HEK293 (cell line): Measurements from ENCODE around the gene CASKIN2.

Source experiments
- ELK4 ChIP-seq: IDR thresholded peaks from 2 replicates; pipeline ENCODE4 v1.6.1; 2011; ENCODE audit warnings: mild to moderate bottlenecking, low read depth, low read length, borderline replicate concordance
- HOXA7 ChIP-seq: sonication (generic); formaldehyde crosslinking; IDR thresholded peaks from 2 replicates; pipeline ENCODE4 v1.8.1; 2022; ENCODE audit warnings: missing genetic modification reagents, borderline replicate concordance
- KLF7 ChIP-seq: fragments of 450-650 bp; formaldehyde crosslinking; IDR thresholded peaks from 2 replicates; pipeline ENCODE4 v1.5.1; 2016; ENCODE audit warnings: missing biosample characterization, missing genetic modification characterization, borderline replicate concordance
- OVOL3 ChIP-seq: fragments of 450-650 bp; formaldehyde crosslinking; IDR thresholded peaks from 2 replicates; pipeline ENCODE4 v1.5.1; 2016; ENCODE audit warnings: missing biosample characterization, missing genetic modification characterization
- PRDM2 ChIP-seq: fragments of 450-650 bp; formaldehyde crosslinking; IDR thresholded peaks from 2 replicates; pipeline ENCODE4 v1.5.1; 2016; ENCODE audit warnings: missing biosample characterization, missing genetic modification characterization, borderline replicate concordance
- ZBTB1 ChIP-seq: fragments of 450-650 bp; formaldehyde crosslinking; IDR thresholded peaks from 2 replicates; pipeline ENCODE4 v1.5.1; 2016; ENCODE audit warnings: missing biosample characterization, missing genetic modification characterization
- ZIC2 ChIP-seq: fragments of 450-650 bp; formaldehyde crosslinking; IDR thresholded peaks from 2 replicates; pipeline ENCODE4 v1.5.1; 2016; ENCODE audit warnings: missing biosample characterization, missing genetic modification characterization
- ZNF18 ChIP-seq: fragments of 450-650 bp; formaldehyde crosslinking; IDR thresholded peaks from 2 replicates; pipeline ENCODE4 v1.5.1; 2016; ENCODE audit warnings: missing biosample characterization, missing genetic modification characterization
- ZNF24 ChIP-seq: fragments of 450-650 bp; formaldehyde crosslinking; IDR thresholded peaks from 2 replicates; pipeline ENCODE4 v1.5.1; 2016; ENCODE audit warnings: missing biosample characterization, missing genetic modification characterization
- ZNF335 ChIP-seq: fragments of 450-650 bp; formaldehyde crosslinking; conservative IDR thresholded peaks from 2 replicates; pipeline ENCODE4 v1.5.1; 2016; ENCODE audit warnings: missing biosample characterization, missing genetic modification characterization
- ZNF521 ChIP-seq: fragments of 450-650 bp; formaldehyde crosslinking; IDR thresholded peaks from 2 replicates; pipeline ENCODE4 v1.5.1; 2017; ENCODE audit warnings: missing biosample characterization, mild to moderate bottlenecking, missing genetic modification characterization
- ZNF529 ChIP-seq: fragments of 450-650 bp; formaldehyde crosslinking; IDR thresholded peaks from 2 replicates; pipeline ENCODE4 v1.5.1; 2017; ENCODE audit warnings: missing genetic modification characterization, missing biosample characterization; ENCODE audit not compliant: insufficient replicate concordance
- ZNF555 ChIP-seq: fragments of 450-650 bp; formaldehyde crosslinking; conservative IDR thresholded peaks from 2 replicates; pipeline ENCODE4 v1.5.1; 2017; ENCODE audit warnings: missing biosample characterization, mild to moderate bottlenecking, missing genetic modification characterization, inconsistent platforms
- ZNF596 ChIP-seq: fragments of 450-650 bp; IDR thresholded peaks from 2 replicates; pipeline ENCODE4 v1.5.0; 2018; ENCODE audit warnings: missing biosample characterization, mild to moderate bottlenecking, missing genetic modification characterization, moderate library complexity
- ZNF623 ChIP-seq: fragments of 450-650 bp; formaldehyde crosslinking; IDR thresholded peaks from 2 replicates; pipeline ENCODE4 v1.5.1; 2016; ENCODE audit warnings: missing biosample characterization, missing genetic modification characterization
- ZNF658 ChIP-seq: fragments of 450-650 bp; formaldehyde crosslinking; IDR thresholded peaks from 2 replicates; pipeline ENCODE4; 2016; ENCODE audit warnings: missing biosample characterization, missing genetic modification characterization
- ZNF677 ChIP-seq: fragments of 450-650 bp; IDR thresholded peaks from 2 replicates; pipeline ENCODE4 v1.5.0; 2018; ENCODE audit warnings: missing biosample characterization, mild to moderate bottlenecking, missing genetic modification characterization, moderate library complexity
- ZNF707 ChIP-seq: fragments of 450-650 bp; formaldehyde crosslinking; IDR thresholded peaks from 2 replicates; pipeline ENCODE4 v1.5.1; 2016; ENCODE audit warnings: missing biosample characterization, missing genetic modification characterization
- ZNF776 ChIP-seq: fragments of 450-650 bp; formaldehyde crosslinking; IDR thresholded peaks from 2 replicates; pipeline ENCODE4 v1.5.0; 2017; ENCODE audit warnings: missing biosample characterization, missing genetic modification characterization, borderline replicate concordance
- ZSCAN30 ChIP-seq: fragments of 450-650 bp; IDR thresholded peaks from 2 replicates; pipeline ENCODE4 v1.5.1; 2018; ENCODE audit warnings: missing biosample characterization, mild to moderate bottlenecking, missing genetic modification characterization, moderate library complexity
- ZSCAN4 ChIP-seq: fragments of 450-650 bp; formaldehyde crosslinking; IDR thresholded peaks from 2 replicates; pipeline ENCODE4 v1.5.1; 2017; ENCODE audit warnings: missing biosample characterization, missing genetic modification characterization
- TF ChIP-seq, protein P1 (sequence below): fragments of 450-650 bp; formaldehyde crosslinking; IDR thresholded peaks from 2 replicates; pipeline ENCODE4 v1.5.1; 2016; ENCODE audit warnings: missing biosample characterization, missing genetic modification characterization
- TF ChIP-seq, protein P2 (sequence below): fragments of 450-650 bp; formaldehyde crosslinking; IDR thresholded peaks from 2 replicates; pipeline ENCODE4 v1.5.1; 2017; ENCODE audit warnings: missing biosample characterization, missing genetic modification characterization
- TF ChIP-seq, protein P3 (sequence below): fragments of 450-650 bp; formaldehyde crosslinking; IDR thresholded peaks from 2 replicates; pipeline ENCODE4 v1.5.1; 2016; ENCODE audit warnings: missing biosample characterization, missing genetic modification characterization

CASKIN2 gene

GRCh38 chr17:75456417-75457046, 58.8 kb downstream of the CASKIN2 start, which contains the start of gene TMEM94 (continued):
- TF ChIP-seq ZNF18 (tag by site-specific recombination) = no peak
- TF ChIP-seq ZSCAN4 (tag by site-specific recombination) = 0 out of 2 replicates have a peak, but pooled peaks have one; percentile 16
- TF ChIP-seq, protein P1, sequence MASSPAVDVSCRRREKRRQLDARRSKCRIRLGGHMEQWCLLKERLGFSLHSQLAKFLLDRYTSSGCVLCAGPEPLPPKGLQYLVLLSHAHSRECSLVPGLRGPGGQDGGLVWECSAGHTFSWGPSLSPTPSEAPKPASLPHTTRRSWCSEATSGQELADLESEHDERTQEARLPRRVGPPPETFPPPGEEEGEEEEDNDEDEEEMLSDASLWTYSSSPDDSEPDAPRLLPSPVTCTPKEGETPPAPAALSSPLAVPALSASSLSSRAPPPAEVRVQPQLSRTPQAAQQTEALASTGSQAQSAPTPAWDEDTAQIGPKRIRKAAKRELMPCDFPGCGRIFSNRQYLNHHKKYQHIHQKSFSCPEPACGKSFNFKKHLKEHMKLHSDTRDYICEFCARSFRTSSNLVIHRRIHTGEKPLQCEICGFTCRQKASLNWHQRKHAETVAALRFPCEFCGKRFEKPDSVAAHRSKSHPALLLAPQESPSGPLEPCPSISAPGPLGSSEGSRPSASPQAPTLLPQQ (tag by site-specific recombination) = no peak
- TF ChIP-seq ZNF658 (tag by site-specific recombination) = no peak
- no peak for TF ChIP-seq ZBTB1 (tag by site-specific recombination)
- TF ChIP-seq ZNF596 (tag by site-specific recombination) = no peak
- no peak for TF ChIP-seq ZNF707 (tag by site-specific recombination)
- no peak for TF ChIP-seq ZNF623 (tag by site-specific recombination)
- no peak for TF ChIP-seq PRDM2 (tag by site-specific recombination)
- TF ChIP-seq ZIC2 (tag by site-specific recombination) = no peak
- peak; percentile 77; the same call in 1 of the 2 replicates for TF ChIP-seq ZNF24 (tag by site-specific recombination)
- TF ChIP-seq ZNF335 (tag by site-specific recombination) = peak; percentile 99
- TF ChIP-seq, protein P2, sequence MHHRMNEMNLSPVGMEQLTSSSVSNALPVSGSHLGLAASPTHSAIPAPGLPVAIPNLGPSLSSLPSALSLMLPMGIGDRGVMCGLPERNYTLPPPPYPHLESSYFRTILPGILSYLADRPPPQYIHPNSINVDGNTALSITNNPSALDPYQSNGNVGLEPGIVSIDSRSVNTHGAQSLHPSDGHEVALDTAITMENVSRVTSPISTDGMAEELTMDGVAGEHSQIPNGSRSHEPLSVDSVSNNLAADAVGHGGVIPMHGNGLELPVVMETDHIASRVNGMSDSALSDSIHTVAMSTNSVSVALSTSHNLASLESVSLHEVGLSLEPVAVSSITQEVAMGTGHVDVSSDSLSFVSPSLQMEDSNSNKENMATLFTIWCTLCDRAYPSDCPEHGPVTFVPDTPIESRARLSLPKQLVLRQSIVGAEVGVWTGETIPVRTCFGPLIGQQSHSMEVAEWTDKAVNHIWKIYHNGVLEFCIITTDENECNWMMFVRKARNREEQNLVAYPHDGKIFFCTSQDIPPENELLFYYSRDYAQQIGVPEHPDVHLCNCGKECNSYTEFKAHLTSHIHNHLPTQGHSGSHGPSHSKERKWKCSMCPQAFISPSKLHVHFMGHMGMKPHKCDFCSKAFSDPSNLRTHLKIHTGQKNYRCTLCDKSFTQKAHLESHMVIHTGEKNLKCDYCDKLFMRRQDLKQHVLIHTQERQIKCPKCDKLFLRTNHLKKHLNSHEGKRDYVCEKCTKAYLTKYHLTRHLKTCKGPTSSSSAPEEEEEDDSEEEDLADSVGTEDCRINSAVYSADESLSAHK (tag by site-specific recombination) = no peak; the same call in none of the 2 replicates
- peak; percentile 95 for TF ChIP-seq OVOL3
- TF ChIP-seq ZSCAN30 (tag by site-specific recombination) = no peak
- no peak for TF ChIP-seq ZNF776 (tag by site-specific recombination)
- 0 out of 2 replicates have a peak, but pooled peaks have one; percentile 47 for TF ChIP-seq KLF7 (tag by site-specific recombination)
- TF ChIP-seq ELK4 = no peak; the same call in 1 of the 2 replicates
- no peak for TF ChIP-seq ZNF521 (tag by site-specific recombination)
- TF ChIP-seq, protein P3, sequence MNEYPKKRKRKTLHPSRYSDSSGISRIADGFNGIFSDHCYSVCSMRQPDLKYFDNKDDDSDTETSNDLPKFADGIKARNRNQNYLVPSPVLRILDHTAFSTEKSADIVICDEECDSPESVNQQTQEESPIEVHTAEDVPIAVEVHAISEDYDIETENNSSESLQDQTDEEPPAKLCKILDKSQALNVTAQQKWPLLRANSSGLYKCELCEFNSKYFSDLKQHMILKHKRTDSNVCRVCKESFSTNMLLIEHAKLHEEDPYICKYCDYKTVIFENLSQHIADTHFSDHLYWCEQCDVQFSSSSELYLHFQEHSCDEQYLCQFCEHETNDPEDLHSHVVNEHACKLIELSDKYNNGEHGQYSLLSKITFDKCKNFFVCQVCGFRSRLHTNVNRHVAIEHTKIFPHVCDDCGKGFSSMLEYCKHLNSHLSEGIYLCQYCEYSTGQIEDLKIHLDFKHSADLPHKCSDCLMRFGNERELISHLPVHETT (tag by site-specific recombination) = peak; percentile 45; the same call in 1 of the 2 replicates
- no peak for TF ChIP-seq ZNF555
- no peak for TF ChIP-seq ZNF677 (tag by site-specific recombination)
- peak; percentile 93 for TF ChIP-seq HOXA7 (CRISPR knock-in tag)
- no peak for TF ChIP-seq ZNF529 (tag by site-specific recombination)
